IgD-negative memory B cell (primary cell): ENCODE results near the gene SLC12A7. TPM values are rescaled to one million over a fixed set of nuclear protein-coding genes. Genes with fewer than 3 reads are reported as not detected.

Source experiments
- H3K27ac Mint-ChIP-seq, 3 donors: one replicate each; pipeline ENCODE4 v1.8.0; 2020 to 2022; ENCODE audit warnings: mild to moderate bottlenecking in 3 of 3, mixed read lengths in 3 of 3, moderate library complexity in 1 of 3
- H3K27me3 Mint-ChIP-seq: one replicate; pipeline ENCODE4 v1.8.0; 2021; ENCODE audit warnings: mixed read lengths
- H3K36me3 Mint-ChIP-seq: one replicate; pipeline ENCODE4 v1.8.0; 2020; ENCODE audit warnings: mild to moderate bottlenecking, mixed read lengths
- H3K4me1 Mint-ChIP-seq, 3 donors: one replicate each; pipeline ENCODE4 v1.8.0; 2020 to 2022; ENCODE audit warnings: mixed read lengths in 3 of 3, mild to moderate bottlenecking in 1 of 3
- H3K4me3 Mint-ChIP-seq, 4 donors: one replicate each; pipeline ENCODE4 v1.8.0; 2020 to 2022; ENCODE audit warnings: mild to moderate bottlenecking in 4 of 4, mixed read lengths in 4 of 4, moderate library complexity in 3 of 4
- H3K9me3 Mint-ChIP-seq, 3 donors: one replicate each; pipeline ENCODE4 v1.8.0; 2020 to 2021; ENCODE audit warnings: mixed read lengths in 3 of 3, mild to moderate bottlenecking in 1 of 3
- polyA plus RNA-seq: library from polyadenylated mRNA; unstranded; fragments of 300-500 nt; fragmentation: Illumina TruSeq; gene quantifications from one replicate; pipeline ENCODE4 v1.2.3, GENCODE V29; 2021

Gene SLC12A7
- polyA plus RNA-seq, 1 donor from 2014 or later, result 10.9 TPM

GRCh38 chr5:1038417-1039209 is 73.2 kb downstream of the SLC12A7 start:
- Mint-ChIP-seq H3K4me1 (peaks cover 0 to 6% (median 0%) of the 10 kb centered on the region in 3 donors), H3K36me3 (peaks cover 2% of the 10 kb centered on the region), H3K4me3 (peak overlapping the region in 1 of 4 donors; percentile 6), H3K27ac (no peak overlapping the region), H3K9me3 (no peaks in the 10 kb centered on the region), H3K27me3 (no peaks in the 10 kb centered on the region)

GRCh38 chr5:1037671-1038416 is 74.0 kb downstream of the SLC12A7 start:
- Mint-ChIP-seq H3K36me3 (peaks cover 2% of the 10 kb centered on the region), H3K4me3 (no peak overlapping the region), H3K27me3 (no peaks in the 10 kb centered on the region), H3K9me3 (no peaks in the 10 kb centered on the region), H3K27ac (no peak overlapping the region), H3K4me1 (peaks cover 0 to 2% (median 0%) of the 10 kb centered on the region in 3 donors)

- no peak overlapping the region for H3K4me3 Mint-ChIP-seq
Observed at GRCh38 chr5:1037123-1037670, 74.7 kb downstream of the SLC12A7 start.

GRCh38 chr5:1036504-1037122 is 75.2 kb downstream of the SLC12A7 start:
- Mint-ChIP-seq H3K27ac (no peak overlapping the region), H3K36me3 (peaks cover 2% of the 10 kb centered on the region), H3K27me3 (peaks cover 9% of the 10 kb centered on the region), H3K9me3 (no peaks in the 10 kb centered on the region), H3K4me1 (peaks cover 0 to 2% (median 0%) of the 10 kb centered on the region in 3 donors), H3K4me3 (peak overlapping the region in 2 of 4 donors; percentile 39 to 58)

More at GRCh38 chr5:1037123-1037670, 74.7 kb downstream of the SLC12A7 start:
- Mint-ChIP-seq H3K27me3 (peaks cover 5% of the 10 kb centered on the region), H3K27ac (no peak overlapping the region), H3K36me3 (peaks cover 2% of the 10 kb centered on the region), H3K4me1 (peaks cover 0 to 2% (median 0%) of the 10 kb centered on the region in 3 donors), H3K9me3 (no peaks in the 10 kb centered on the region)

- peaks cover 0 to 2% (median 0%) of the 10 kb centered on the region in 3 donors for H3K4me1 Mint-ChIP-seq
- no peak overlapping the region for H3K27ac Mint-ChIP-seq
- H3K27me3 Mint-ChIP-seq, result peaks cover 12% of the 10 kb centered on the region
- H3K9me3 Mint-ChIP-seq, result no peaks in the 10 kb centered on the region
- peaks cover 2% of the 10 kb centered on the region for H3K36me3 Mint-ChIP-seq
- no peak overlapping the region for H3K4me3 Mint-ChIP-seq
Observed at GRCh38 chr5:1035421-1036405, 76.2 kb downstream of the SLC12A7 start.

- peaks cover 0 to 2% (median 0%) of the 10 kb centered on the region in 3 donors for H3K4me1 Mint-ChIP-seq
- peaks cover 2% of the 10 kb centered on the region for H3K36me3 Mint-ChIP-seq
- no peak overlapping the region for H3K27ac Mint-ChIP-seq
- peaks cover 12% of the 10 kb centered on the region for H3K27me3 Mint-ChIP-seq
- no peaks in the 10 kb centered on the region for H3K9me3 Mint-ChIP-seq
- no peak overlapping the region for H3K4me3 Mint-ChIP-seq
Observed at GRCh38 chr5:1034986-1035385, 76.9 kb downstream of the SLC12A7 start.

- H3K4me3 Mint-ChIP-seq, result no peak overlapping the region
- H3K27ac Mint-ChIP-seq, result no peak overlapping the region
- peaks cover 0 to 2% (median 0%) of the 10 kb centered on the region in 3 donors for H3K4me1 Mint-ChIP-seq
- H3K27me3 Mint-ChIP-seq, result peaks cover 12% of the 10 kb centered on the region
- H3K9me3 Mint-ChIP-seq, result no peaks in the 10 kb centered on the region
- H3K36me3 Mint-ChIP-seq, result peaks cover 2% of the 10 kb centered on the region
Observed at GRCh38 chr5:1034421-1034905, 77.4 kb downstream of the SLC12A7 start.

GRCh38 chr5:1033606-1034420 is 78.0 kb downstream of the SLC12A7 start:
- H3K27me3 Mint-ChIP-seq, result peaks cover 12% of the 10 kb centered on the region
- peaks cover 2% of the 10 kb centered on the region for H3K36me3 Mint-ChIP-seq
- H3K27ac Mint-ChIP-seq, result no peak overlapping the region
- H3K9me3 Mint-ChIP-seq, result no peaks in the 10 kb centered on the region
- peaks cover 0 to 2% (median 0%) of the 10 kb centered on the region in 3 donors for H3K4me1 Mint-ChIP-seq
- H3K4me3 Mint-ChIP-seq, result no peak overlapping the region

- Mint-ChIP-seq H3K9me3 (no peaks in the 10 kb centered on the region), H3K4me1 (peaks cover 0 to 2% (median 0%) of the 10 kb centered on the region in 3 donors), H3K4me3 (no peak overlapping the region), H3K27ac (no peak overlapping the region), H3K36me3 (peaks cover 2% of the 10 kb centered on the region), H3K27me3 (peaks cover 12% of the 10 kb centered on the region)
Observed at GRCh38 chr5:1033178-1033577, 78.7 kb downstream of the SLC12A7 start.

GRCh38 chr5:1032551-1033027 is 79.3 kb downstream of the SLC12A7 start:
- peaks cover 15% of the 10 kb centered on the region for H3K27me3 Mint-ChIP-seq

GRCh38 chr5:1032011-1032410 is 79.9 kb downstream of the SLC12A7 start:
- Mint-ChIP-seq H3K27me3 (peaks cover 15% of the 10 kb centered on the region), H3K4me1 (peaks cover 0 to 2% (median 0%) of the 10 kb centered on the region in 3 donors), H3K9me3 (no peaks in the 10 kb centered on the region), H3K4me3 (no peak overlapping the region), H3K36me3 (peaks cover 2% of the 10 kb centered on the region), H3K27ac (no peak overlapping the region)

More at GRCh38 chr5:1032551-1033027, 79.3 kb downstream of the SLC12A7 start:
- H3K9me3 Mint-ChIP-seq, result no peaks in the 10 kb centered on the region
- peaks cover 2% of the 10 kb centered on the region for H3K36me3 Mint-ChIP-seq
- H3K4me1 Mint-ChIP-seq, result peaks cover 0 to 2% (median 0%) of the 10 kb centered on the region in 3 donors
- H3K27ac Mint-ChIP-seq, result no peak overlapping the region
- no peak overlapping the region for H3K4me3 Mint-ChIP-seq

- Mint-ChIP-seq H3K27me3 (peaks cover 15% of the 10 kb centered on the region), H3K4me1 (peaks cover 0 to 2% (median 0%) of the 10 kb centered on the region in 3 donors), H3K36me3 (peaks cover 2% of the 10 kb centered on the region), H3K27ac (no peak overlapping the region), H3K4me3 (no peak overlapping the region), H3K9me3 (no peaks in the 10 kb centered on the region)
Observed at GRCh38 chr5:1031306-1031959, 80.4 kb downstream of the SLC12A7 start.
